Left cardiac atrium (tissue), 4 donors: Measurements from ENCODE around the gene CBX4. TPM values are rescaled to one million over a fixed set of nuclear protein-coding genes. Genes with fewer than 3 reads are reported as not detected.
A peak's percentile ranks its signal among the peaks of the same experiment; 100 is the strongest.

Source experiments
- ATAC-seq, 2 donors: fragments of 200-7000 bp; cut with Tn5 transposase; one replicate each; pipeline ENCODE4 v1.9.1; 2020; ENCODE audit warnings: mild to moderate bottlenecking in 2 of 2, moderate library complexity in 2 of 2
- DNase-seq: peaks from one replicate; pipeline ENCODE4 v3.0.0-alpha.2; 2020
- intact Hi-C, 2 donors: fragments of 100-400 bp; cut with DNase I; formaldehyde crosslinking; loops; one replicate each; pipeline versions ENCODE4 v1.14.1 to v1.15.1; 2022 to 2023
- total RNA-seq, 2 donors: library from RNA; stranded (reverse); fragmentation: NEBNext Ultra II Directional; extraction: Animal tissue kit (Norgen Biotek cat#: 25700); gene quantifications; one replicate each; pipeline ENCODE4 v1.2.1, GENCODE V29; 2021
- donor health status: DM: no; HTN: yes; CAD: no.
- donor health status: DM: no; HTN: yes; CAD: no; lungs with severe emphysema.
- donor health status: DM: yes; HTN: yes; CAD: no.
- donor health status: Dilated cardiomyopathy.

The CBX4 gene
- total RNA-seq, 2 donors from 2014 or later: 17.9 to 24.2 TPM

GRCh38 chr17:79819534-79820276 is 19.5 kb downstream of the CBX4 start:
- intact Hi-C loops: no loop called here
- ATAC-seq (peak; percentile 65 to 72), DNase-seq (no peak)

GRCh38 chr17:79819085-79819484 is 20.2 kb downstream of the CBX4 start:
- DNase-seq (no peak), ATAC-seq (peak in 1 of 2 donors; percentile 9)
- intact Hi-C loops: no loop called here

- intact Hi-C loops: no loop called here
- ATAC-seq: no peak
- DNase-seq: no peak
These were observed 21.0 kb downstream of the CBX4 start for GRCh38 chr17:79818026-79818758.

- no peak for DNase-seq
- intact Hi-C loops: no loop called here
- no peak for ATAC-seq
These were observed 23.3 kb downstream of the CBX4 start for GRCh38 chr17:79815836-79816461.

GRCh38 chr17:79814974-79815835 is 24.0 kb downstream of the CBX4 start:
- peak; percentile 14 to 28 for ATAC-seq
- intact Hi-C loops: no loop called here
- DNase-seq: peak; percentile 67

- ATAC-seq (no peak), DNase-seq (no peak)
- intact Hi-C loops: no loop called here
These were observed 24.9 kb downstream of the CBX4 start for GRCh38 chr17:79814127-79814973.

GRCh38 chr17:79813297-79814126 is 25.7 kb downstream of the CBX4 start:
- peak; percentile 39 for DNase-seq
- no peak for ATAC-seq
- intact Hi-C loops: no loop called here

- intact Hi-C loops: no loop called here
- DNase-seq (no peak), ATAC-seq (no peak)
These were observed 26.6 kb downstream of the CBX4 start for GRCh38 chr17:79812353-79813258.

GRCh38 chr17:79811868-79812352 is 27.3 kb downstream of the CBX4 start:
- no peak for ATAC-seq
- DNase-seq: no peak
- intact Hi-C loops: no loop called here

GRCh38 chr17:79811011-79811867 is 28.0 kb downstream of the CBX4 start:
- ATAC-seq: peak; percentile 47 to 64
- DNase-seq: peak; percentile 35
- intact Hi-C loops: no loop called here

- ATAC-seq (peak; percentile 75 to 84), DNase-seq (peak; percentile 82)
- intact Hi-C loops: no loop called here
These were observed 28.9 kb downstream of the CBX4 start for GRCh38 chr17:79810130-79811010.

- no peak for ATAC-seq
- DNase-seq: no peak
- intact Hi-C loops: loop anchor here in 1 of 2 donors (5.0 kb wide), 2 partner anchors 108 to 163 kb away; no protein-coding TSS in a partner anchor
These were observed 29.6 kb downstream of the CBX4 start for GRCh38 chr17:79809530-79810129.

GRCh38 chr17:79808763-79809529 is 30.3 kb downstream of the CBX4 start:
- peak; percentile 7 to 38 for ATAC-seq
- intact Hi-C loops: loop anchor here in 1 of 2 donors (5.0 kb wide), 2 partner anchors 108 to 163 kb away; no protein-coding TSS in a partner anchor
- DNase-seq: no peak
